Gastrocnemius medialis (tissue), 4 donors: ENCODE data around the gene LRRC18. TPM values are rescaled to one million over a fixed set of nuclear protein-coding genes. Genes with fewer than 3 reads are reported as not detected.

Experiments
- ATAC-seq, 2 donors: fragments of 150-250 bp; one replicate each; pipeline ENCODE4 v1.9.1; 2016
- DNase-seq, 2 donors: peaks; one replicate each; pipeline ENCODE4 v3.0.0-alpha.2; 2019
- H3K27ac ChIP-seq, 4 donors: fragments of 200-600 bp; sonication (generic); 1 replicate in 1 of 4; 2 replicates in 3 of 4; pipeline ENCODE4 v1.5.1; 2016 to 2018; ENCODE audit warnings: mild to moderate bottlenecking in 2 of 4, moderate library complexity in 1 of 4
- H3K27me3 ChIP-seq, 3 donors: fragments of 200-600 bp; sonication (generic) in 2 of 3; 1 replicate in 1 of 3; 2 replicates in 2 of 3; pipeline versions ENCODE4 v1.5.1 to v1.6.0; 2016 to 2019; ENCODE audit warnings: mild to moderate bottlenecking in 1 of 3, moderate library complexity in 1 of 3
- H3K36me3 ChIP-seq, 2 donors: fragments of 200-600 bp; sonication (generic) in 1 of 2; one replicate each; pipeline ENCODE4 v1.5.1; 2017 to 2018
- H3K4me1 ChIP-seq, 2 donors: fragments of 200-600 bp; sonication (generic) in 1 of 2; one replicate each; pipeline ENCODE4 v1.5.1; 2016 to 2017; ENCODE audit warnings: mild to moderate bottlenecking in 2 of 2
- H3K4me3 ChIP-seq, 4 donors: fragments of 200-600 bp; sonication (generic) in 3 of 4; 1 replicate in 1 of 4; 2 replicates in 3 of 4; pipeline ENCODE4 v1.5.1; 2016 to 2019; ENCODE audit warnings: mild to moderate bottlenecking in 2 of 4
- H3K9me3 ChIP-seq, 3 donors: fragments of 200-600 bp; sonication (generic) in 2 of 3; 1 replicate in 1 of 3; 2 replicates in 2 of 3; pipeline ENCODE4 v1.5.1; 2016 to 2019
- CTCF ChIP-seq, 5 experiments: fragments of 450-650 bp in 3 of 5; fragments of 200-600 bp in 2 of 5; sonication (generic) in 2 of 5; IDR thresholded peaks in 4 of 5; conservative IDR thresholded peaks in 1 of 5; 1 replicate in 4 of 5; 2 replicates in 1 of 5; pipeline ENCODE4 v1.5.1; 2016 to 2019; ENCODE audit warnings: antibody characterized with exemption in 5 of 5, mild to moderate bottlenecking in 3 of 5, moderate library complexity in 3 of 5
- POLR2A ChIP-seq, 2 donors: fragments of 450-650 bp; IDR thresholded peaks; one replicate each; pipeline ENCODE4 v1.6.1; 2017; ENCODE audit warnings: antibody characterized with exemption in 2 of 2, mild to moderate bottlenecking in 2 of 2, moderate library complexity in 2 of 2
- in situ Hi-C, 4 donors: fragments of 200-750 bp; cut with MboI; loops; one replicate each; pipeline versions ENCODE4 v1.15.0 to v1.8.0; 2017; ENCODE audit warnings: low sequenced_read_pairs in 4 of 4
- intact Hi-C: fragments of 100-400 bp; cut with DNase I; formaldehyde crosslinking; loops from one replicate; pipeline ENCODE4 v1.15.1; 2023; ENCODE audit warnings: low total_unique reads
- total RNA-seq, 4 donors: library from RNA; depleted of rRNA; stranded (reverse); fragments of >200 nt; gene quantifications; one replicate each; pipeline versions ENCODE4 v1.1.0 to v1.2.3, GENCODE V29; 2016

The LRRC18 gene
- total RNA-seq, 4 donors from 2014 or later, result not detected

GRCh38 chr10:48964038-48964437, 24.4 kb upstream of the LRRC18 start:
- ATAC-seq (no peak), DNase-seq (no peak)
- Histone ChIP-seq H3K4me1 (no peaks in the 10 kb centered on the region), H3K36me3 (no peaks in the 10 kb centered on the region), H3K9me3 (no peaks in the 10 kb centered on the region), H3K4me3 (no peak overlapping the region), H3K27ac (no peak overlapping the region), H3K27me3 (no peaks in the 10 kb centered on the region)
- in situ Hi-C loops (no loop called here), intact Hi-C loops (no loop called here)
- TF ChIP-seq POLR2A (IDR thresholded peaks at IDR 0.05), result no peak
- TF ChIP-seq CTCF (IDR thresholded peaks at IDR 0.05 in 4 of 5, conservative IDR thresholded peaks at IDR 0.05 in 1 of 5), result no peak

GRCh38 chr10:48958598-48959190, 19.1 kb upstream of the LRRC18 start:
- Histone ChIP-seq H3K27me3 (no peaks in the 10 kb centered on the region), H3K9me3 (no peaks in the 10 kb centered on the region), H3K27ac (no peak overlapping the region), H3K4me1 (no peaks in the 10 kb centered on the region), H3K4me3 (no peak overlapping the region), H3K36me3 (no peaks in the 10 kb centered on the region)
- in situ Hi-C loops, result no loop called here
- ATAC-seq, result no peak
- intact Hi-C loops, result no loop called here
- TF ChIP-seq POLR2A (IDR thresholded peaks at IDR 0.05), result no peak
- TF ChIP-seq CTCF (IDR thresholded peaks at IDR 0.05 in 4 of 5, conservative IDR thresholded peaks at IDR 0.05 in 1 of 5), result no peak
- no peak for DNase-seq

- Histone ChIP-seq H3K36me3 (no peaks in the 10 kb centered on the region), H3K4me1 (no peaks in the 10 kb centered on the region), H3K27me3 (no peaks in the 10 kb centered on the region), H3K27ac (no peak overlapping the region), H3K4me3 (no peak overlapping the region), H3K9me3 (no peaks in the 10 kb centered on the region)
- ATAC-seq, result no peak
- intact Hi-C loops, result no loop called here
- in situ Hi-C loops, result no loop called here
- DNase-seq, result no peak
- TF ChIP-seq POLR2A (IDR thresholded peaks at IDR 0.05) (no peak), CTCF (IDR thresholded peaks at IDR 0.05 in 4 of 5, conservative IDR thresholded peaks at IDR 0.05 in 1 of 5) (no peak)
Measured at GRCh38 chr10:48957361-48958151, 17.9 kb upstream of the LRRC18 start.

- in situ Hi-C loops, result no loop called here
- Histone ChIP-seq H3K4me3 (no peak overlapping the region), H3K27me3 (peaks cover 0 to 2% (median 0%) of the 10 kb centered on the region in 3 donors), H3K9me3 (no peaks in the 10 kb centered on the region), H3K36me3 (no peaks in the 10 kb centered on the region), H3K27ac (no peak overlapping the region), H3K4me1 (no peaks in the 10 kb centered on the region)
- TF ChIP-seq CTCF (IDR thresholded peaks at IDR 0.05 in 4 of 5, conservative IDR thresholded peaks at IDR 0.05 in 1 of 5) (no peak), POLR2A (IDR thresholded peaks at IDR 0.05) (no peak)
- ATAC-seq (no peak), DNase-seq (no peak)
- intact Hi-C loops, result no loop called here
Measured at GRCh38 chr10:48951707-48952106, 12.1 kb upstream of the LRRC18 start.
